DMS 273 (cell line): ENCODE results near the gene MTSS2.

Experiments used
- DNase-seq: peaks from one replicate; lab custom pipeline; 2025; ENCODE audit not compliant: unreplicated experiment; lab: John Stamatoyannopoulos, UW

MTSS2 gene

DNA sequence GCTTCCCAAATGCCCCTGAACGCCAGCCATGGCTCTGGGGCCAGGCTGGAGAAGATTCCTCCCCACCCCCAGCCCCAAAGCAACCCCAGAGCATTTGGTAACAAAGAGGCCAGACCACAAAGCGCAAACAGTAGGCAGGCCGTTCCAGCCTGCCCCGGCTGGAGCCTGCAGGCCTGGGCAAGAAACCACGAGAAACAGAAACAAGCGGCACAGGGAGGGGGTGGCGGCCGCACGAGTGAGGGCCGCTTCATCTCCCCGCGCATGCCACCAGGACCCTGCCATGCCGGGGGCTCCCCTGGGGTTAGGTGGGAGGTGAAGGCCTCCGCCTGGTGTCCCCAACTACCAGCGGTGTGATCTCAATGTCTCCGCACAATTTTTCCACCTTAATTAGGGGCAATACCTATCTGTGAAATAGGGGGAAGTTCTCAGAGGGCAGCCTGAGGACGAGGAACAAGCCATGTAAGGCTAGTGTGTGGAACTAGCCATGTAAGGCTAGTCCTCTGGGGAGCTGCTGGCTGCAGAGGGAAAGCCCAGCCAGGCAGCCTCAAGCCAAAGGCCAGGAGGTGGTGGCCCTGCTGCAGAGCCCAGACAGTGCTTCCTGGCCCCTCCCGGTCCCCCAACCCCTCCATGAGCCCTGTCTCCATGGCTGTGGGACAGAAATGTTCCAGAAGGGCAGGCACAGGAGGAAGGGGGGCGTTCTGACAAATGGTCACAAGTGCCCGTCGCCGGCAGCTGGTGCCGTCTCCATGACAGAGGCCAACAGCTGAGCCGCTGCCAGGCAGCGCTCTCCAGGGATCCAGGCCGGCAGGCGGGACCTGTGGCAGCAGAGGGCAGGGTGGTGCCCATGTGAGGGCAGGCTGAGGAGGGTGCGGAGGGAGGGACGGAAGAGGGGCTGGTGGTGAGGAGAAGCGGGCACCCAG is 14.5 kb upstream of the MTSS2 start:
- DNase-seq: peak; percentile 90

DNA sequence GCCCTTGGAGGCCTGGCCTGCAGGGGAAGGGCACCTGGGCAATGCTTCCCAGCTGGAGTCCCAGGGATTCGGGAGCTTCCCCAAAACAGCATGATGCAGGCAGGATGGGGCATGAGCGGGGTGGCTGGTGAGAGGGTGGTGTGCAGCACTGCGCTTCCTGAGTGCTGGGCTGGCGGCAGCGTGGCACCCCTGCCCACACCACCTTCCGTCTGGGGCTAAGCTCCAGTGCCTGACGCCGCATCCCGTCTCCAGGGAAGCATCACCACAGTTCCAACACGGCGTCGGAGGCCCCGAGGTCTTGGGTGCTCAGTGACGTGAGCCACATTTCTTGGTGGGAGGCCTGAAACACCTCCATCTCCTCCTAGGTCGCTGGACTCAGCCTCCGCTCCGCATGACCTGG is 13.8 kb upstream of the MTSS2 start:
- no peak for DNase-seq

DNA sequence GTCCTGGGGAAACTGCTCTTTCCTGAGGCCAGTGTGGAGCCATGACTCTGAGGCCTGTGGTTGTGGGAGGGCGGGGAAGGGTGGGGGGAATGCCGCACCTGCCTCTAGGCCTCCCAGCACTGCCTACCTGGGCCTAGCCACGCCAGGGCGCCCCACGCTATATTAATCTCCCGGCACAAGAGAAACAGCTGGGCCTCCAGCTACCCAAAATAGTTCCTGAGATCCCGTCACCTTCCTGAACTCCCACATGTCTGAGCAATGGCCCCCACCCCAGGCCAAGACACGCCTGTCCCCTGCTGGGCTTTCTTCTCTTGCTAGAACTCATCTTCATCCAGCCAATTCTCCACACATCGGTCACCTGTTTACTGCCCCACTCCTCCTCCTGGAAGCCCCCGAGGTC is 13.0 kb upstream of the MTSS2 start:
- DNase-seq: no peak

DNA sequence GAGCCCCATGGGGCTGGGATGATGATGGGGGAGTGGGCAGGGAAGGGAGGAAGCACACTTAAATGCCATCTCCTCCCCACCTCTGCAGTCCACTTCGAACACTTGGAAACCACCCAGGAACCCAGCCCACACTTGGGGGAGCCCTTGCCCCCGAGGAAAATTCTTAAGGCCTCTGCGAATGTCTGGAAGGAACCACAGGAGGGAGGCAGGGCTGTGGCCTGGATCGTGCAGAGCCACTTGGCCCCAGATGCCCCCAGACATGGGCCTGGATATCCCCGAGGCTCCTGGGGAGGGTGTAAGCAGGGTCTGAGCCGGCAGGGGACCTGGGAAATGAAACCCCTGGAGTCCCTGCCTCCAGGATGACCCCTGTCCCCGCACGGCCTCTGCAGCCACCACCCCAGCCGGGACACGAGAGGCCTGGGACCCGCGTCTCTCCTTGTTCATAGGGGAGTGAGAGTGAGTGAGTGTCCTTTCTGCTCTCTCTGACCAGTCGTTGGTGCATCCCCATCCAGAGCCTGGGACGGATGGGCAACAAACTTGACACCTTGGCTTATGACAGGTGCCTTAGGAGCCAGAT is 11.8 kb upstream of the MTSS2 start:
- DNase-seq: no peak

DNA sequence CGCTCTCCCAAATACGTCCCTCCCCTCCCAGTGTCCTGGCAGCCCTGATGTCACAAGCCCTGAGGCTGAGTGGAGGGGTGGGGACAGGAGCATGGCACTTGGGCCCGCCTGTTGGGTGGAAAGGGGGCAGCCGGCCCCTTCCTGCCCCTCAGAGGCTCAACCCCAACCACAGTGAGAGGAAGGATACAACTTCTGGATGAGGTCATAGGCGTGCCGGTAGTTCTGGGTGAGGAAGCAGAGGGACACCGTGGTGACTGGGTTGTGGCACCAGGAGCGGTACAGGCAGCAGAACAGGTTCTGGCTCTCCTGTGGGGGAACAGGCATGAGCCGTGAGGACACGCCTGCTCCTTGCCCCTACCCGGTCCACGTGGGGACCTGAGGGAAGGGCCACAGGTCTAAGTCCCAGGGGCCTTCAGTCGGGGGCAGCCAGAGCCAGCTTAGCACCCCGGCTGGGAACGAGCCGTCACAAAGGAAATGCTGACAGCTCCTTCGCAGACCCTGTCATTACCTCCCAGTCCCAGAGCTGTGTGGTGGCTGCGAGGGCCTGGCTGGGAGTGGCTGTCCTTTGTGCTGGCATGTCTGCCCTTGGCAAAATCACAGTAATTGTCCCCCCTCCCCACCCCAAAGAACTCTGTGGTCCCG is 11.2 kb upstream of the MTSS2 start:
- no peak for DNase-seq

DNA sequence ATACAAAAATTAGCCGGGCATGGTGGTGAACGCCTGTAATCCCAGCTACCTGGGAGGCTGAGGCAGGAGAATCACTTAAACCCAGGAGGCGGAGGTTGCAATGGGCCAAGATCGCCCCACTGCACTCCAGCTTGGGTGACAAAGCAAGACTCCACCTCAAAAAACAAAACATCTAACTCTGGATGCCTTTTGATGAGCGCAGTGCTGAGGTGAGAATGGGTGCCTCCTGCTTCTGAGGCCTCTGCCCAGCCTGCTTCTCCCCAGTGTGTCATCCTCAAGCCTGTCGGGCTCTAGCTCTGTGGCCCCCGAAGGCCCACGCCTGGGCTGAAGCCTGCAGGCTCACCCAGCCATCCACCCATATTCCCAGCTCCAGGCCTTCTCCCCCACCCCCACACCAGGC is 10.5 kb upstream of the MTSS2 start:
- DNase-seq: no peak

DNA sequence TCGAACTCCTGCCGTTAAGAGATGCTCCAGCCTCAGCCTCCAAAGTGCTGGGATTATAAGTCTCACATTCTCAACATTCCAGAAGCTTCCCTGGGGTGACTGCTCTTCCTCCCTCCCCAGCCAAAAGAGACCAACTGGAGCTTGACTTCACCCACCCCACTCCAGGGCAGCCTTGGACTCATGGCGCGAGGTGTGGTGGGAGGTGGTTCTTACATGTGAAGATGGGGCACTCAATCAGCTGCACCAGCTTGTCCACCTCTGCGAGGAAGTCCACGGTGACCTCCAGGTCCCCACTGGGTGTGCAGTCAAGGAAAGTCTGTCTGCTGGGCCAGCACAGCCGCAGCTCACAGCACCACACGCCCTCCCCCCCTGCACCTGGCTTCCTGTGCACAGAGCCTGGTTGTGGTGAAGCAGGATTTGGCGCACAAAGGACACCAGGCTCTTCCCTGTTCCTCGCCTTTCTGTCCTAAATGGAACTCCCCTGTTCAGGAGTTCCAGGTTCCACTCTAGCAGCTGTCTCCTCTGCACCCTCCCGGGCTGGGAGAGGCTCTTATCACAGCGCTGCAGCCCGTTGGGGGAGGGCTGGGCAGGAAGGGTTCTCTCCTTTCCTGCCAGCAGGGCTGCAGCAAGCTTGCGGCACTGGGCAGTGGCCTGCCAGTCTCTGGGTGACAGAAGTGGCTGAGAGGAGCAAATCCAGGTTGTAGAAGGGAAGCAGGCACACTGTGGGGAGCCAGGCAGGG is 9.6 kb upstream of the MTSS2 start:
- peak; percentile 90 for DNase-seq

DNA sequence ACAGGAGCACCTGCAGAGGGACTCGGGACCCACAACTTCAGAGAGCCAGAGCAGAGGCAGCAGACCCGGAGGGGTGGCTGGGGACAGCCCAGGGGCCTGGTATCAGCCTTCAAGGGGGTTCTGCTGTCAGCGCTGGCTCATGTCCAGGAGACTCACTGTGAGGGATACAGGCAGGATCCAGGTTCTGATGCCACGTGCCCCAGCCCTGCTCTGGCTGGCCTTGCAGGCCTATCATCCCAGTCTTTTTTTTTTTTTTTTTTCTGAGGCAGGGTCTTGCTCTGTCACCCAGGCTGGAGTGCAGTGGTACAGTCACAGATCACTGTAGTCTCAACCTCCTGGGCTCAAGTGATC is 9.0 kb upstream of the MTSS2 start:
- peak; percentile 89 for DNase-seq

DNA sequence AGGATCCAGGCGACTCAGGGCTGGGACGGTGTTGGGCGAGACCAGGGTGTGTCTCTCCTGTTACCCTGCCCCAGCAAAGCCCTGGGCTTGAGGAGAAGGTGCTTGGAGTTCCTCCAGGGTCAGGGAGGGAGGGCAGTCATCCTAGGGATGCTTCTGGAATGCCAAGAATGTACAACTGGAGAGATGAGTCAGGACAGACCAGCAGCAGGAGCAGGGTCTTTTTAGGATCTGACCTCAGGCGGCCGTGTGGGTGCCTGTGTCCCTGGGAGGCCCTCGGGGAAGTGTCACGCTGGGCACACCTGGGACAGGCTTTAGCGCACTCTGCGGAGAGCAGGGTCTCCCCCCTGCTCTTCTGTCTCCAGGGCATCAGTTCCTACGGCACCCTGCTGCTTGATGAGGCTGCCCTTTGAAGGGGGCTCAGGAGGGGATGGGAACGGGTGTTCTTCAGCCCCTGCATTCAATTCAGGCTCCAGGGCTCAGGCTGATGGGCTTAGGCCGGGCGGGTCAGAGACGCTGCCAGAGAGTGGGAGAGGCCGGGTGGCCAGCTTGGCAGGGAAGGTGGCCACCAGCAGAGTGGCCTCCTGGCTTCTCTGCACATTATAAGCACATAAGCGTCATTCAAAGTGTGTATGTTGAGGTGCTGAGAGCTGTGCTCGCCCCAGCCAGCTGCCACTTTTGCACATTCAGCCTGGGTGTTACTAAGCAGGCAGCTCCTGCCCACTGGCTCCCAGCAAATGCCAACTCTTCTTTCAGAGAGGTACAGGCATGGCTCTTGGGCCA is 8.4 kb upstream of the MTSS2 start:
- peak; percentile 89 for DNase-seq

DNA sequence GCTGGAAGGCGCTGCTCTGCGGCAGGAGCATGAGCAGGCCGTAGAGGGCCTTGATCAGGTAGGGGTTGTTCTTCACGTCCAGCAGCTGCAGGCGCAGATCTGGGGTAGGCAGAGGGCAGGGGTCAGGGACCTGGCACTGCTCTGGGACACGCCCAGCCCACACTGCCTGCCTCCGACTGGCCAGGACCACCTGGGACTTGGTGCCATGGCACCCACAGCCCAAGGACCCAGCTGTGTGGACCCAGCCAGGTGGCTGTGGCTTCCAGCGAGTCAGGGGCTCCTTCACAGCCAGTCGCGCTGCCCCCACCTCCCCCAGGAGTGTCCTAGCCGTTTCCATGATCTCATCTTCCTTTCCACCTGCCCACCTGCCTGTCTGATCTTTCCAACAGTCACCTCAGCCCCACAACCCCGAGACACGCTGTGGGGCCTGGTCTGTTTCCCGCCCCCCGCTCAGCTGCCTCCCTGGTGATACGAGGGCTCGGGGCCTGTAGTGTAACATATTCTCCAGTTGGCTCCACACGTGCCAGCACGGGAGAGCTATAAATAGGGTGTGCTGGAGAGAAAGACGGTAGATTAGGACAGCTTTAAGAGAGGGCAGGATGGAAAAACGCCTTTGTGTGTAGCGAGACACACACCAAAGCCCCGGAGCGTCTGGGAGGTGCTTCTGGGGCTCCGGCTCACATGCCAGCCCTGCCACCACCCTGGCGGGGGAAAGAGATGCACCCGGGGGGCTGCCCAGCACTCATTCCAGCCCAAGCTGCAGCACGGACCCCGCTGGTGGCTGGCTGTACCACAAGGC is 7.2 kb upstream of the MTSS2 start:
- peak; percentile 75 for DNase-seq

DNA sequence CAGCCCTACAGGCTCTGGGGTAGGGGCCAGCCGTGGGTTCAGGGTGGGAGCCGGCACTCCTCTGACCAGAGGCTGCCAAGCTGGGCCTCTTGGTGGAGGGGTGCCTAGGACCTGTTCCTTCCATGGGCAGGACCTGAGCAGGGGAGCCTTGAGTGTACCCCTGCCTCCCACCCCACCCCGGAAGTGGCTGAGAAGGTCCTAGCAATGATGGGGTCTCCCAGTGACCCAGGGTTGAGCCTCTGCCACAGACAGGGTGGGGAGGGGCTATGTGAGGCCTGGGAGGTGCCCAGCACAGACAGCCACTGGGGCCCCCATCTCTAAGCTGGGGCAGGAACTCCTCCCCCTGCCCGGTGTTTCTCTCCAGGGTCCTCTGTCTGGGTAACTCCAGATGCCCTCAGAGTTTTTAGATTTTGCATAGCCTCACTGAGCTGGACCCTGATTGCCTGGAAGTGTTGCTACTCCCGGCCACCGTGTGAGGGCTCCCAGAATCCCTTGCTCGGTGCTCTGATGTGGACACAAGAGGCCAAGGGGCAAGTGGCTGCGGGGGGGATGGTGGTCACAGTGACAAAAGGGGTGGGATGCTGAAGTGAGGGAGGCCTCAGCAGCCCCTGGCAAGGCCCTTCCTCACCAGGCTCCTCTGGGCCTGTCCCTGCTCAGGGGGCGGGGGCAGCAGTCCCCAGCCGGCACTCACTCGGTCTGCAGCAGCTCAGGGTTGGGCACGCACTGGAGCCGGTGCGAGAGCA is 6.4 kb upstream of the MTSS2 start:
- DNase-seq: no peak

DNA sequence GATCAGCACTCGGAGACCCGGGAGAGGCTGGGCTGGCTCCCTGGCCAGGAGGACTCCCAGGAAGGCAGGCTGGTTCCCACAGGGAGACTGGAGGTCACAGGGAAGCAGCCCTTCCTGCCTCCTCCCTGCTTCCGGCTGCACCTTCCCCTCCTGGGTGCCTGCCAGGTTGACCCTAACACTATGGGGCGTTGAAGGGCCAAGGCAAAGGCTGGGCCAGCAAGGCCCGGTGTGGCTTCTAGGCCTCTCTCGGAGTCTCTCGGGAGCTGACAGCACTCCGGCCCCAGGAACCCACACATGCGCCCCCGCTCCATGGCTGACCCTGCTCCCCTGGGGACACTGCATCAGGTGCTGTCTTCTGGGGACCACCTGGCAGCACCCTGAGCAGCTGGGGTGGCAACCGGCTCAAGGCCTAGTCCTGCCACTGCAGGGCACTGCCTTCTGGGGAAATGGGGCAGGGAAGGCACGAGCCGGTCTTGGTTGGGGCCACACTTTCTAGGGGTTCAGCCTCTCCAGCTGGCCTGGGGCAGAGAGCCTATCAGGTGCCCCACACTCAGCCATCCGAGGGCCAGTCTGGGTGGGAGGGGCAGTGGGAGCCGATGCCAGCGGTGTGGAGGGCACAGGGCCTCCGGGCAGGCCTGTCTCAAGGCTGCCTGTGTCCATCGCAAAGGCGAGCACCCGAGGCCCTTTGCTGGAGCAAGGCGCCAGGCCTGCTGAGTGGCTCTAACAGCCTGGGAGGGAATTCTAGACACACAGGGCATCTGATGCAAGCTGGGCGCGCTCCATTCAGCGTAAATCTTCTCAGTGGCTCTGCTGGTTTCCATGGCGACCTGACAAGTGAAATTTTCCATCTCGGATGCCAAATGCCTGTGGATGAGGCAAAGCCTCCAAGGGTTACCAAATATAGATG is 5.6 kb upstream of the MTSS2 start:
- peak; percentile 92 for DNase-seq

DNA sequence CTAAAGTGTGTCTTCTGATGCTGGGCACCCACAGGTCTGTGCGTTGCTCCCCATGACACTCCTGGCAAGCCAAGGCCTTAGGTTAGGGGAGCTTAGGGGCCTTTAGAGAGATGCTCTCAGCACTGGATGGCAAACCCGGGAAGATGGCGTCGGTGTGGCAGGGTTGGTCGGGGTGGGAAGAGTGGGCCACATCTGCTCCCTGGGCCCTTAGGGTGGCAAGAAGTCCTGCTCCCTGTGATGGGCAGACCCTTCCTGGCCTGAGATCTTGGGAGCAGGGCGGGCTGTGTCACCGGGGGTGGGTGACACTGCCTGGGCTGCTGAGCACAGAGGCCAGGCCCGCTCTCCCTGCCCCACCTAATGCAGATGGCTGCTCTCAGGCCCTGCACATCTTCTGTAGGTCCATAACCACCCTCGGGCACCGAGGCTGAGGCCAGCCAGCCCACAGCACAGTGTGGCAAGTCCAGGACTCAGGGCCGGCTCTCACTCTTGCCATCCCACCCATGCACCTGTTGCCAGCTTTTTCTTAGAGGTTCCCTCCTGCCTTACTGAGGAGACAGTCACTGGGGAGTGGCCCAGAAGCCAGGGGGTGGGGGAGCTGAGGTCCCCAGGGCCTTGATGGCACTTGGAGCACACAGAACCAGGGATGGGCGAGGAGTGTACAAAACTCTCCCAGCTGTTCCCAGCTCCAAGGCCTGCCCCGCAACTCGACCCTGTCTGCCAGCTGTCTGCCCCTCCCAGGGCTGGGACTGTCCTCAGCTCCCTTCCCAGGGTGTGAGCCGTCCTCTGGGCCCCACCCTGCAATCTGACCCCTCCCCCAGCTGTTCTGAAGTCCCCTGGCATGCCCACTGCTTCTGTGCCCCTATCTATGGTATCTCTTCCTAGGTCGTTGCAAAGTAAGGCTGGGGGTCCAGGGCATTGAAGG is 4.4 kb upstream of the MTSS2 start:
- DNase-seq: peak; percentile 84

DNA sequence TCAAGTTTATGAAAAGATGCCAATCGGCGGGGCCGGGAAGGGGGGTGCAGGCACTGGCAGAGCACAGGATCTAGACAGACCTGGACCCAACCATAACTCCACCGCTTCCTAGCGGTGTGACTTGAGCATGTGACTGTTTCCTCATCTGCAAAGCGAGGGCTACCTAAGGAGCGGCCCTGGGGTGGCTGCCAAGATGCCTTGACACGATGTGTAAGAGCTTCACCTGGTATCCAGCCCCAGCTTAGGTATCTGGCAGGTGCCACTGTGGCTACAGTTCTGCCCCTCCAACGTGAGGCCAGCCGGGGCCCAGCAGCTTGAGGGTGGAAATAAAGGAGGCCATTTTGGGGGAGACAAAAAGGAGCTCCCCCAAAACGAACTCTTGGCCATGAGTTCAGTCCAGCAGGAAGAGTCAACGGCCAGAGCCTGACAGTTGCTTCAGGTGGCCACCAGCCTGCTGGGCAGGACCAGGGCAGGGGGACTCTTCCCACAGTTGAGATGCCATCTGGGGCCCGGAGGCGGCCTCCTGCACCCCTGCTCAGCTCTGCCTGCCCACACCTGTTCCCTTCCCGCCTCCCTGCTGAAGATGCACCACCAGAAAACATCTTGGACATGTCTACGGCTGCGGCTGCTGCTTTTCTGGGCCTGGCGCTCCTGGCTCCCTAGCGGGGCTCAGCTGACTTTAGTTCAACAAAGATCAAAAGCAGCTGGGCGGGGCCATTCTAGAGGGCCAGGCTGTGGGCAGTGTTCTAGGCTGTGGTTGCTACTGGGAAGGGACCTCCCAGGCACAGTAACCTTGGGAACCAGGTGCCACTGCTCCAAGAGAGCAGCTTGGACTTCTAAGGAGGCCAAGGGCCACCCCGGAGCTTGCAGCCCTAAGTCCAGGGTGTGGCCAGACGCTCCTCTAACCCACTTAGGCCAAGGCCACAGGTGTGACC is 3.4 kb upstream of the MTSS2 start:
- DNase-seq: peak; percentile 64

DNA sequence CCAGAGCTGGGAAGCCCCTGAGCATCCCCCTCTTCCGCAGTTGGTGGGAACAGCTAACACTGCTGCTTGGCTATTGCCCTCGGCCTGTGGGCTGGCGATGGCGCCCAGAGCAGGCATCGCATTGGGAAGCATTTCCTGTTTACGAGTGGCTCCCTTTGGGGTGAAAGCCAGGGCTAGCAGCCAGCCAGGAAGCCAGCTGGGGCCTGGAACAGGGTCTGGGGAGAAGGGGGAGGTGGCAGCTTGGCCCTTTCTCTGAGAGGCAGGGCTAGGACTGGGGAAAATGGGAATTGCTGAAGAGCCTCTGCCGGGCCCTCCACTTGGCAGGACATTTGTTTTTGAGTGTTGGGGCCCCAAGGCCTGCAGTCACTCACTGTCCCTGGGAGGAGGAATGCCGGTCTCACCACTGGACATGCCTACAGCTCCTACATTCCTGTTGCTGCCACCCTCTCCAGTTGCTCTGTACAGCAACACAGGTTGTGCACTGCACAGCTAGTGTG is 2.4 kb upstream of the MTSS2 start:
- DNase-seq: peak; percentile 87

DNA sequence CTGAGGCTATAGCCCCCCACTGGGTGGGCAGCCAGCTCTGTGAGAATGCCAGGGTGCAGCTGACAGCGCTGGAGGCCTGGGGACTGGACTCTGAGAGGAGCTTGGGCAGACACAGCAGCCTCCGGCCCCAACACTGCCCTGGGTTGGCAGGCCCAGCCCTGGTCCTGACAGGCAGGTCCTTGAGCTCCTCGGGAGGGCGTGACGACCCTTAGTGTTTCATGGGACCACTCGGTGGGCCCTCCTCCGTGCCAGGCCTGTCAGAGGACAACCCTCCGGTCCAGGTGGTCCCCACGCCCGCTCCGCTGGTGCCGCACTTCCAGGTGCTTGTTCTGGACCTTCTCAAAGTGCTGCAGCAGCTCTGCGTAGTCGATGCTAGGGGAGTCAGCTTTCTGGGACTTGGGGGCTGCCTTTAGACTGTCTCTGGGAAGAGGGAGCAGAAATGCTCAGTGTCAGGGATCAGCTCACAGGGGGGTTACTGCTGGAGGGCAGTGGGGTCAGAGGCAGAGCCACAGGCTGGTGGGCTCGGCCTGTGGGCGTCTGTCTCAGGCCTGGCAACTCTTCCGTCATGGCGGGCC is 1.9 kb upstream of the MTSS2 start:
- DNase-seq: no peak
